Activated CD8-positive, alpha-beta T cell treated with anti-CD3 and anti-CD28 coated beads for 36 hours (primary cell): Measurements from ENCODE around the gene TMEM81. TPM values are rescaled to one million over a fixed set of nuclear protein-coding genes. Genes with fewer than 3 reads are reported as not detected.

Source experiments
- ATAC-seq: fragments of 200-7000 bp; cut with Tn5 transposase; one replicate; pipeline ENCODE4 v1.10.0; 2021; ENCODE audit warnings: mild to moderate bottlenecking, moderate library complexity
- CTCF ChIA-PET: fragments of 350-600 bp; sonication (Branson Sonifier 250); formaldehyde crosslinking; loops from one replicate; lab custom pipeline; 2021; ENCODE audit warnings: antibody characterized with exemption; lab: Charles Lee
- POLR2A ChIA-PET: fragments of 350-600 bp; sonication (Branson Sonifier 250); formaldehyde crosslinking; loops from one replicate; lab custom pipeline; 2021; ENCODE audit warnings: antibody characterized with exemption; lab: Charles Lee
- DNase-seq: peaks from one replicate; pipeline ENCODE4 v3.0.0-alpha.2; 2020
- H3K27ac Mint-ChIP-seq: one replicate; pipeline ENCODE4 v1.8.0; 2021; ENCODE audit warnings: mild to moderate bottlenecking, mixed read lengths
- H3K27me3 Mint-ChIP-seq: one replicate; pipeline ENCODE4 v1.8.0; 2021; ENCODE audit warnings: mixed read lengths
- H3K36me3 Mint-ChIP-seq: one replicate; pipeline ENCODE4 v1.8.0; 2021; ENCODE audit warnings: low read depth, mixed read lengths
- H3K4me1 Mint-ChIP-seq: one replicate; pipeline ENCODE4 v1.8.0; 2021; ENCODE audit warnings: low read depth, mixed read lengths
- H3K4me3 Mint-ChIP-seq: one replicate; pipeline ENCODE4 v1.8.0; 2021; ENCODE audit warnings: mild to moderate bottlenecking, moderate library complexity, mixed read lengths
- H3K9me3 Mint-ChIP-seq: one replicate; pipeline ENCODE4 v1.8.0; 2021; ENCODE audit warnings: mixed read lengths
- CTCF ChIP-seq: fragments of 200-600 bp; IDR thresholded peaks from one replicate; pipeline ENCODE4 v1.8.0; 2022; ENCODE audit warnings: antibody characterized with exemption, mild to moderate bottlenecking
- intact Hi-C: fragments of 100-400 bp; cut with micrococcal nuclease; formaldehyde crosslinking; loops from one replicate; pipeline ENCODE4 v1.10.0; 2022
- total RNA-seq, 2 experiments: library from RNA; stranded (reverse); gene quantifications; one replicate each; pipeline ENCODE4 v1.2.3, GENCODE V29; 2021

Gene TMEM81
- total RNA-seq, 2 experiments from 2014 or later = 2.5 to 2.6 TPM

- Mint-ChIP-seq H3K4me3 (no peak overlapping the region), H3K4me1 (no peaks in the 10 kb centered on the region), H3K9me3 (no peaks in the 10 kb centered on the region), H3K36me3 (no peaks in the 10 kb centered on the region), H3K27ac (no peak overlapping the region), H3K27me3 (no peaks in the 10 kb centered on the region)
- ChIA-PET POLR2A (no interaction called here), CTCF (interaction anchor here (0.8 to 4.4 kb wide), 27 partner anchors 8 to 386 kb away, joined by 3 to 188 read pairs (median 10); partner anchors contain the start of genes RBBP5 and TMEM81)
- DNase-seq = no peak
- no peak for TF ChIP-seq CTCF
- intact Hi-C loops = loop anchor here (5.0 kb wide), 1 partner anchor 73 kb away; no protein-coding TSS in a partner anchor
- ATAC-seq = no peak
Measured at GRCh38 chr1:205060746-205061145, 23.5 kb downstream of the TMEM81 start.

GRCh38 chr1:205059660-205060059 lies 24.6 kb downstream of the TMEM81 start:
- ATAC-seq = no peak
- POLR2A ChIA-PET = no interaction called here
- no peak overlapping the region for H3K27ac Mint-ChIP-seq
- CTCF ChIA-PET = interaction anchor here (1.0 kb wide), 1 partner anchor 71 kb away, joined by 3 read pairs; no protein-coding TSS in a partner anchor
- no peaks in the 10 kb centered on the region for H3K36me3 Mint-ChIP-seq
- no peaks in the 10 kb centered on the region for H3K4me1 Mint-ChIP-seq
- DNase-seq = no peak
- no peaks in the 10 kb centered on the region for H3K27me3 Mint-ChIP-seq
- no peaks in the 10 kb centered on the region for H3K9me3 Mint-ChIP-seq
- TF ChIP-seq CTCF = no peak
- H3K4me3 Mint-ChIP-seq = no peak overlapping the region
- intact Hi-C loops = loop anchor here (5.0 kb wide), 1 partner anchor 72 kb away; no protein-coding TSS in a partner anchor

- ChIA-PET POLR2A (no interaction called here), CTCF (no interaction called here)
- intact Hi-C loops = no loop called here
- ATAC-seq (no peak), DNase-seq (no peak)
- H3K27ac Mint-ChIP-seq = no peak overlapping the region
- TF ChIP-seq CTCF = no peak
- no peaks in the 10 kb centered on the region for H3K27me3 Mint-ChIP-seq
- no peaks in the 10 kb centered on the region for H3K9me3 Mint-ChIP-seq
- H3K4me3 Mint-ChIP-seq = no peak overlapping the region
- H3K36me3 Mint-ChIP-seq = no peaks in the 10 kb centered on the region
- no peaks in the 10 kb centered on the region for H3K4me1 Mint-ChIP-seq
Measured at GRCh38 chr1:205058853-205059252, 25.4 kb downstream of the TMEM81 start.

GRCh38 chr1:205057808-205058575 lies 26.3 kb downstream of the TMEM81 start:
- intact Hi-C loops = no loop called here
- Mint-ChIP-seq H3K9me3 (no peaks in the 10 kb centered on the region), H3K36me3 (no peaks in the 10 kb centered on the region), H3K27me3 (no peaks in the 10 kb centered on the region), H3K27ac (no peak overlapping the region), H3K4me3 (no peak overlapping the region), H3K4me1 (no peaks in the 10 kb centered on the region)
- ChIA-PET CTCF (no interaction called here), POLR2A (no interaction called here)
- no peak for TF ChIP-seq CTCF
- DNase-seq (no peak), ATAC-seq (no peak)

- Mint-ChIP-seq H3K36me3 (no peaks in the 10 kb centered on the region), H3K4me3 (no peak overlapping the region), H3K27ac (no peak overlapping the region), H3K4me1 (no peaks in the 10 kb centered on the region), H3K9me3 (no peaks in the 10 kb centered on the region), H3K27me3 (no peaks in the 10 kb centered on the region)
- ChIA-PET POLR2A (no interaction called here), CTCF (no interaction called here)
- intact Hi-C loops = no loop called here
- no peak for DNase-seq
- no peak for TF ChIP-seq CTCF
- no peak for ATAC-seq
Measured at GRCh38 chr1:205056956-205057568, 27.2 kb downstream of the TMEM81 start.
